Middle frontal gyrus (tissue), 1 donor: ENCODE results near the gene MEGF6.

ENCODE experiments used
- DNase-seq: peaks from one replicate; pipeline ENCODE4 v3.0.0-alpha.2; 2015; ENCODE audit warnings: low spot score; ENCODE audit errors: extremely low spot score

The MEGF6 gene

DNA sequence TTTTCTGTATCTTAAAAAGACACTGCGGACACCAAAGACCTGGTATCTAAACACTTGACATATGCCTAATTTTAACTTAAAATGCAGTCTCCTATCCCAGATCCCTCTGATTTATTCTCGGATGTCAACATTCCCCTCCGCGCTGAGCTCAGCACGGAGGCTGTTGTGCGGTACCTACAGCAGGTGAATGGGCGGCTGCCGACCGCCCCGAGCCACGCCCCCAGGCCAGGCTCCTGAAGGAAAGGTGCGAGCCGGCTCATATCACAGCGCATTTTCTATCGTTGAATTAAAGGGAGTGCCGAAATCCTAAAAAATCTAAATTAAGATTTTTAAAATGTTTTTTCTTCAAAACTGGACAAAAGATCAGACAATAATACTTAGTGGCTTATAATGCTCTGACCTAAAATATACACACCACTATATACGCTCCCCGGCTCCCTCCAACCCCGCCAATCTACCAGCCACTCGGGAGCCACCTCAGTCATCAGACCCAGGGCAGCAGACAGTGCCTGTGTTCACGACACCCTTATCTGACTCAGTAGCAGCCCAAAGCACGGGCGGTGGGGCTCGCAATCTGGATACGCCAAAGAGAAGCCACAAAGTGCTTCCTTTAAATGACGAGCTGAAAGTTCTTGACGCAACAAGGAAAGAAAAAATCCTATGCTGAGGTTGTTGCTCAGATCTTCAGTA, 34.5 kb upstream of the MEGF6 start:
- no peak for DNase-seq

GRCh38 chr1:3645247-3645646, 33.9 kb upstream of the MEGF6 start:
- DNase-seq, result no peak

- no peak for DNase-seq
Observed at GRCh38 chr1:3644273-3644672, 33.0 kb upstream of the MEGF6 start.

- no peak for DNase-seq
Observed at GRCh38 chr1:3642919-3643675, 31.8 kb upstream of the MEGF6 start.

- no peak for DNase-seq
Observed at GRCh38 chr1:3641816-3642215, 30.5 kb upstream of the MEGF6 start.

DNA sequence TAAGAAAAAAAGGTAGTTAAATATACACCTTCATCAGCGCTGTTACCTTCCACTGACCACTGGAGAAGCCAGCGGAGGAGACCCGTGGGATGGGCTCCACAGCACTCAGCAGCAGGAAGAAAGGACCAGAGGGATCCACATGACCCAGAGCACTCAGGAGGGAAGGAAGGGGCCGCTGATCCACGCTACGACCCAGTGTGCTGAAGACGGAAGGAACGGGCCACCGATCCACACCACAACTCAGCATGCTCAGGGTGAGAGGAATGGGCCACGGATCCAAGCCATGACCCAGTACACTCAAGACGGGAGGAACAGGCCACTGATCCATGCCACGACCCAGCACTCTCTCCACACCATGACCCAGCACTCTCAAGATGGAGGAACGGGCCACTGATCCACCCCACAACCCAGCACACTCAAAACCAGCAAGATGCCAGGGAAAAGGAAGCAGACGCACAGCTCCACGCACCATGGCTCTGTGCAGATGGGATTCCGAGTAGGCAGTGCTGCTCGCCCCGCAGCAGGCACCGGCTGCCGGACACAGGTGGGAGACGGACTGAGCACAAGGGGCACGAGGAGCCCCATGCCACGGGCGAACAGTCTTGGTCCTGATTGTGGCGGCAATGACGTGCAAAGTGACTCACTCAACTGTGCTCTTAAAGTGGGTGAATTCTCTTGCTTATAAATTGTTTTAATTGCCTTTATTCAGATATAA, 29.9 kb upstream of the MEGF6 start:
- DNase-seq, result no peak

DNA sequence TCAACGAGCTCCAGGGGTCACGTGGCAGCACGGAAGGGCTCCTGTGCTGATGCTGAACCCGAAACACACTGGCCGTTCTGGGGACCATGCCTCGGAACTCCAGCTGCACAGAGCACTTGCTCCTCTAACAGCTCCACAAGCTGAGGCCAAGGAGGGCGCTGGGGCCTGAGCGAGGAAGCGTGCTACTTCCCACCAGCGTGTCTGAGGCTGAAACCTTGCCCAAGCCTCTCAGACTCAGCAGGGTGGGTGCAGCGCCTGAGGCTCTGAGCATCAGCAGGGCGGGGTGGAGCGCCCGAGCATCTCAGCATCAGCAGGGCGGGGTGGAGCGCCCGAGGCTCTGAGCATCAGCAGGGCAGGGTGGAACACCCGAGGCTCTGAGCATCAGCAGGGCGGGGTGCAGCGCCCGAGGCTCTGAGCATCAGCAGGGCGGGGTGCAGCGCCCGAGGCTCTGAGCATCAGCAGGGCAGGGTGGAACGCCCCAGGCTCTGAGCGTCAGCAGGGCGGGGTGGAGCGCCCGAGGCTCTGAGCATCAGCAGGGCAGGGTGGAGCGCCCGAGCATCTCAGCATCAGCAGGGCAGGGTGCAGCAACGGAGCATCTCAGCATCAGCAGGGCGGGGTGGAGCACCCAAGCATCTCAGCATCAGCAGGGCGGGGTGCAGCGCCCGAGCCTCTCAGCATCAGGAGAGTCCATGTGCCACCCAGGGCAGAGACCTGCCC, 29.0 kb upstream of the MEGF6 start:
- no peak for DNase-seq

DNA sequence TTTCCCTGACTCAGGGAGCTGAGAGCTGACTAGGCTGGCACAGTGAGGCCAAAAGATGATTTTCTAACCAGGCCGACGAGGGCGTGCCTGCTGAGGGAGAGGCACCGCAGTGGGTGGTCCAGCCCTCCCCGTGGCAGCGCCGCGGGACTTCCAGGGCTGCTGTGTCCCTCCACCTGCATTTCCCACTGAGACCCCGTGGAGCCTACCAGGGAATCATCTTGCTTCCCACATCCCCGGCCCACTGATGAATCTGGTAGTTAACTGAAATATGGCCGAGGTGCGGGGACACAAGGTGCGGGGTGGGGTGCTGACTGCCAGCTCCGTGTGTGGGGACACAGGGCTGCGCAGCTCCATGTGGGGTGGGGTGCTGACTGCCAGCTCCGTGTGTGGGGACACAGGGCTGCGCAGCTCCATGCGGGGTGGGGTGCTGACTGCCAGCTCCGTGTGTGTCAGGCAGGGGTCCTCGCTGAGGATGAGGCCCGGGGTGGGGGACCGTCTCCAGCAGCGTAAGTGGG, 28.1 kb upstream of the MEGF6 start:
- no peak for DNase-seq

- no peak for DNase-seq
Observed at GRCh38 chr1:3638676-3639075, 27.4 kb upstream of the MEGF6 start.

DNA sequence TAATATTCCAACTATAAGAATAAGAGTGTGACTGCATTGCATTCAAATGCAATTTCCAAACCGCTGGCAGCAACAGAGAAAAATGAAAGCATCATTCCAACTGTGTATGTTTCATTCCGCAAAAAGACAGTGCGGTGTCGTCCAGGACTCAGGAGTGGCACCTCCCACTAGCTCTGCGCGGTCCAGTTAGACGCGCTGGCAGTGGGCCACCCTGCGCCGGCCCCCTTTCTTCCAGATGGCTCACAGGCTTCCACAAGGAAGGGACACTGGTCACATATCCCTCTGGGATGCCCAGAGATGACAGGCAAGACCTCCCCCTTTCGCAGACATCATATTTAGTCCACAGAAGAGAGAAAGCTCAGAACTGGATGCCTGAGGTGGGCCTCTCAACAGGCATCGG, 26.7 kb upstream of the MEGF6 start:
- no peak for DNase-seq

GRCh38 chr1:3636531-3636930, 25.2 kb upstream of the MEGF6 start:
- no peak for DNase-seq

GRCh38 chr1:3636080-3636479, 24.8 kb upstream of the MEGF6 start:
- no peak for DNase-seq

- DNase-seq, result no peak
Observed at GRCh38 chr1:3634059-3634800, 22.9 kb upstream of the MEGF6 start.

- DNase-seq, result no peak
Observed at GRCh38 chr1:3633344-3634058, 22.2 kb upstream of the MEGF6 start.

DNA sequence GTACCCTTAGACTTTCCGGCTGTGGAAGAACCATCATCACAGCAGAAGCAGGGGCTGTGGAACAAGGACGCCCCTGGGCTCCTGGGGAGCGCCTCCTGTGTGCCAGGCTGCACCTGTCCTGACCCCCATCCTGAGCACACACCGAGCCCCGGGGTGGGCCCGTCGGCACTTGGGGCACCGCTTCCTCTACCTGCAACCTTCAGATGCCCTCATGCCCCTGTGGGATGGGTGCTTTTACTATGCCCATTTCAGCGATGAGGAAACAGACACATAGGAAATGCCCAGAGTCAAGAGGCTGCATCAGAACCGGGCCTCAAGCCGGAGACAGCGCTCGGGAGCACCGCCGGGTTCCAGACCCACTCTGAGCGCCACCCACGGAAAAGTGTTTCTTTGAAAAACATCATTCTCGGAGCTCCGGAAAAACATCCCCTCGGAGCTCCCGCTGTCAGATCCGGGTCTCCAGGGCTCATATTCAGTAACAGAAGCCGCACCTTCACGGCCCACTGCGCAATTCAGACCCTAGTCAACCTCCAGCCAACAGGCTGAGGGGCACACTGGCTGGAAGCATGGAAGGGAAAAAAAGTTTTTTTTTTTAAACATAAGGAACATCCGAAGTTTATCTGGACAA, 21.5 kb upstream of the MEGF6 start:
- DNase-seq, result no peak

GRCh38 chr1:3632298-3632697, 21.0 kb upstream of the MEGF6 start:
- DNase-seq, result no peak

- DNase-seq, result no peak
Observed at GRCh38 chr1:3631320-3632260, 20.3 kb upstream of the MEGF6 start.

- no peak for DNase-seq
Observed at GRCh38 chr1:3630914-3631313, 19.6 kb upstream of the MEGF6 start.

GRCh38 chr1:3630161-3630611, 18.9 kb upstream of the MEGF6 start:
- no peak for DNase-seq
